ENCODE measurements around the gene ANAPC10.
A peak's percentile ranks its signal among the peaks of the same experiment; 100 is the strongest.
"Not testable (repeated sequence)": the region's sequence is repeated elsewhere in the genome, so short reads cannot be mapped to it uniquely, and the experiment has no call there.

Gene ANAPC10

DNA sequence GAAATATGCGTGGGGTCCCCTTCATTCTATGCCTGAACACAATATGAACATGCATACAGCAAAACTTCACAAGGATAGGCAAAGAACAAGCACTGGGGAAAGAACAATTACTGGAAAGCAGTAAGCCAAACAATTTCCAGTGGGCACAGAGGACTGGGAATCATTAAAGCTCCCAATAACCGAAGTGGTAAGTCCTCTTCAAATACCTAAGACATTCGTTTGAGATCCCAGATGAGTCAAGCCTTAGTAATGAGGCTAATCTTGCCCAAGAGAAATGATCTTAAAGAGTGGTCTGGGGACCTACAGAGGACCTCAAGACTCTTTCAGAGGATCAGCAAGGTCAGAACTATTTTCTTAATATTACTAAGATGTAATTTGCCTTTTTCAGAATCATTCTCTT lies 28.6 kb downstream of the ANAPC10 start:
- no peak for DNase-seq

- DNase-seq = no peak
Measured at GRCh38 chr4:145066063-145066501, 31.9 kb downstream of the ANAPC10 start.

DNA sequence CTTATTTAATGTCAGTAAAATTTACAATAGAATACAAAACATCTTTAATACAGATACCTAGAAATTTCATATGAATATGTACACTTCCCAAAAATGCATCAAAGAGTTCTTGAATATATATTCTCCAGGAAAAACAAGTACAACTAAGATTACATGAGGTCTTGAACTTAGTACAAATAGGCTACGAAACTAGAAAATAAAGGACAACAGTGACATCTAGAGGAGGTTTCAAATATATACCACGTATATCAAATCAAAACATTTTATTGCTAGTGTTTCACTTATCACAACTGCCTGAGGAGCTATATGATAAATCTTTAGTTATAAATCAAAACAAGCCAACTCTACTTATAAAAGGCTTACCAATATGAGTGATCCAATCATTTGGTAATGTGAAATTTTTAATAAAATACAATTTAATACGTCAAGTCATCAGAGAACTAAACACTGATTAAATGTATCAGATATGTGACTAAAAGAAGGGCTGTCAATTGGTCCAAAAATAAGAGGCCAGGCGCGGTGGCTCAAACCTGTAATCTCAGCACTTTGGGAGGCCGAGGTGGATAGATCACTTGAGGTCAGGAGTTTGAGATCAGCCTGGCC lies 36.6 kb downstream of the ANAPC10 start:
- DNase-seq = no peak

- DNase-seq = no peak
Measured at GRCh38 chr4:145058256-145058655, 39.7 kb downstream of the ANAPC10 start.

- no peak for DNase-seq
Measured at GRCh38 chr4:145056325-145057130, 41.5 kb downstream of the ANAPC10 start.

DNA sequence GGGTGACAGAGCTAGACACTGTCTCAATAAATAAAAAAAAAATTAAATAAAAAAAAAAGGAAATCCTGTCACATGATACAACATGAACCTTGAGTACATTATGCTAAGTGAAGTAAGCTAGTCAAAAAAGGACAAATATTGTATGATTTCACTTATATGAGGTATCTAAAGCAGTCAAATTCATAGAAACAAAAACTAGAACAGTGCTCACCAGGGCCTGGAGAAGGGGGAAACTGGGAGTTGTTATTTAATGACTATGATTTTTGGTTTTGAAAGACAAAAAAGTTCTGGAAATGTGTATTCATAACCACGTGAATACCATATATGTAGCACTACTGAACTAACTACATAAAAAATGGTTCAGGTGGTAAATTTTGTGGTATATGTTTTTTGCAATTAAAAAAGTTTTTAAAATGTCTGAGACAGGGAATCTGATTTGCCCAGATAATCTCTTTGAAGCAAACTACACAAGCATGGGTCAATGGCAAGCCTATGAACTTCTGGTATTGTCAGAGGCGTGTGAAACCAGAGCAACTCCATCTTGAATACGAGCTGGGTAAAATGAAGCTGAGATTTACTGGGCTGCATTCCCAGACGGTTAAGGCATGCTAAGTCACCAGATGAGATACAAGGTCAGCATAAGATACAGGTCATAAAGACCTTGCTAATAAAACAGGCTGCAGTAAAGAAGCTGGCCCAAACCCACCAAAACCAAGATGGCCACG lies 42.3 kb downstream of the ANAPC10 start:
- no peak for DNase-seq

DNA sequence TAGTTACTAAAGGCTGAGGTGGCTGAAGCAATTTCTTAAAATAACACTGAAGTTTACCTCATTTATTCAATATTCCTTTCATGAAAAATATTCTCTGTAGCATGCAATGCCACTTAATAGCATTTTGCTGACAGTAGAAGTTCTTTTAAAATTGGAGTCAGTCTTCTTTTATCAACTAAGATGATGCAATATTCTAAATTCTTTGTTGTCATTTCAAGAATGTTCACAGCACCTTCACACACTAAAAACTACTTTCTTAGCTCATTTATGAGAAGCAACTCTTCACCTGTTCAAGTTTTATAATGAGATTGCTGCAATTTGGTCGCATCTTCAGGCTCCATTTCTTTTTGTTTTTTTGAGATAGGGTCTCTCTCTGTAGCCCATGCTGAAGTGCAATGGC lies 48.8 kb downstream of the ANAPC10 start:
- DNase-seq = no peak

- no peak for DNase-seq
Measured at GRCh38 chr4:145048817-145049216, 49.2 kb downstream of the ANAPC10 start.

- no peak for DNase-seq
Measured at GRCh38 chr4:145047151-145047550, 50.8 kb downstream of the ANAPC10 start.

GRCh38 chr4:145045180-145045579 lies 52.8 kb downstream of the ANAPC10 start:
- no peak for DNase-seq

GRCh38 chr4:145044341-145044740 lies 53.7 kb downstream of the ANAPC10 start:
- no peak for DNase-seq

GRCh38 chr4:145043306-145043705 lies 54.7 kb downstream of the ANAPC10 start:
- no peak for DNase-seq

DNA sequence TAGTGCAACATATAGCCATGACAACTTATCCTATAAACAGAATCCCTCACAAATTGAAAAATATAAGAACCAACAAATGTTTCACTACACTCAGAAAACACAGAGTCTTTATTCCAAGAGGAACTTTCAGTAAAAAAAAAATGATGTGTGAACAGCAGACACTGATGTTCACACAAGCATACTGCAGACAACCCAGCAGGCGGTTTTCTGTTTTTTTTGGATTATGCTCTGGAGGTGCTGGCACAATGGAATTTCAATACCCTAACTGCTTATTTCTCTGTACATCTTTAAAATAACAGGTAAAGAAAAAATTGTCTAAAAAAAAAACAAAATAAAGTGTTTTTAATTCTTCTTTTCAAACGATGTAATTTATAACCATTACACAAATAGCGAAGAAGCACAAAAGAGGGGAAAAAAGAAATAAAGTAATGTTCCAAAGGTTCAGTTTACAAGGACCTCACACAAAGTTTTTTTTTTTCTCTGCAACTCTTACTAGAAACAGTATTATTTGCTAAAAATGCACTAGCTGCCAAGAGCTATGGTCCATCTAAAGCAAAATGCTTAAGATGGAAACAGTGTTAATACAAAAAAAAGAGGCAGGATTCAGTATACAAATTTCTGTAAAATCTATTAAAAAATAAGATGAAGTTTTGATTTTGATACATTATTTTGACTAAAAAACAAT lies 55.3 kb downstream of the ANAPC10 start:
- no peak for DNase-seq

DNA sequence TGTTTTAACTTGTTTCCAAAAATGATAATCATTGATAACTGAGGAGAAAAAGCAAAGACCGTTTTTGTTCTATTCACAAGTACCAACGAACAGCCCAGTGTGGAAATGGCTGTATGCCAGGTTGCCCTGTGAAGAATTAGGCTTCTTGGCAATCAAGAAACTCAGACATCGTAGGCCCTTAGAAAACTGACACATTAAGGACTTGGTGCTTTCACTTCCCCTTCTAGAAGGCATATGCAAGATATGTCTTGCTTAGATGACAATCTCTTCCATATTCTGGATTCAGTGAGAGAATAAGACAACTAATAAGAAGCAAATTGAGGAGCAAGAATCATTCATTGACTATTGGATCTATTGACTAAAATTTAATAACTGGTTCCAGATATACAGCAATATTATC lies 56.6 kb downstream of the ANAPC10 start:
- DNase-seq = no peak

DNA sequence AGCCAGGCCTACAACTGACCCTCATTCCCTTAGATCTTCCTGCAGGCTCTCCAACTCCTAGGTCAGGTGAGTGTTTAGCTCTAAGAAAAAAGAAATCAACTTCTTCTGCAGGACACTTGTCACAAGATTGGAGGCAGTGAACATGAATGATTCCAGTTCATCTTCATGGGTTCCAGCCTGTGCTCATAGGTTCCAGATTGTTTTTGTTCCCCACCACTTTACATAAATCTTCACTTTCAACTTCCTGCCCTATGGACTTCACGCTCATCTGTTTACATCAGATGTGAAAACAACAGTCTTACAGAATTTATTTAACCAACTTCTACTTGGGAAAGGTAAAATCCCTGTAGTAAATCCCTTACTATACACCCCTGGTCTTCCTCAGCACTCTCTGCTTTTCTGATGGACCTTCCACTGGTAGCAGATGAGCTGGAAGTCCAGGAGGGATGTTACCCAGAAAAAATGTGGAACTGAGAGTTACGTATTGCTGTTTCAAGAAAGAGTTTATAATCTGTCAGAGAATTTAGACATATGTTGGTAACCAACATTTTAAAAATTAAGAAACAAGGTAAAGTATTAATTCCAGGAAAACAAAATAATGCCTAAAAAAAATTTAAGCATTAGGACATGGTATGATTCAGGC lies 62.4 kb downstream of the ANAPC10 start:
- DNase-seq = no peak

- DNase-seq = peak; percentile 58
Measured at GRCh38 chr4:145034727-145035211, 63.2 kb downstream of the ANAPC10 start.

DNA sequence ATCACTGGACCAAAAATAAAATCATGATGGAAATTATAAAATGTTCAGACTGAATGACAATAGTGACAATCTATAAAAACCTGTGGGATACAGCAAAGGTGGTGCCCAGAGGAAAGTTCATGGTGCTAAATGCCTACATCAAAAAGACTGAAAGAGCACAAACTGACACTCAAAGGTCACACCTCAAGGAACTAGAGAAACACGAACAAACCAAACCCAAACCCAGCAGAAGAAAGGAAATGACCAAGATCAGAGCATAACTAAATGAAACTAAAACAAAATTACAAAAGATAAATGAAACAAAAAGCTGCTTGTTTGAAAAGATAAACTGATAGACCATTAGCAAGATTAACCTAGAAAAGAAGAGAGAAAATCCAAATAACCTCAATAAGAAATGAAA lies 78.7 kb downstream of the ANAPC10 start:
- no peak for DNase-seq

DNA sequence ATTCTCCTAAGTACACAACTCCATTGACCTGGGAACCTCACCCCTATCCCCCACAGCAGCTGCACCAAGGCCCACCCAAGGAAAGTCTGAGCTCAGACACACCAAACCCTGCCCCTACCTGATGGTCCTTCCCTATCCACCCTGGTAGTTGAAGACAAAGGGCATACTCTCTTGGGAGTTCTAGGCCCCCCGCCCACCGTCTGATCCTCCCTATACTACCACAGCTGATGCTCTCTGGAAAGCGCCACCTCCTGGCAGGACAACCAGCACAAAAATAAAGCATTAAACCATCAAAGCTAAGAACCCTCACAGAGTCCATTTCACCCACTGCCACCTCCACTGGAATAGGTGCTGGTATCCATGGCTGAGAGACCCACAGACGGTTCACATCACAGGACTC lies 83.6 kb downstream of the ANAPC10 start:
- DNase-seq = no peak

GRCh38 chr4:145012841-145013240 lies 85.2 kb downstream of the ANAPC10 start:
- no peak for DNase-seq

- DNase-seq = no peak
Measured at GRCh38 chr4:145011636-145012035, 86.4 kb downstream of the ANAPC10 start.

- DNase-seq = not testable (repeated sequence)
Measured at GRCh38 chr4:145010315-145010714, 87.7 kb downstream of the ANAPC10 start.

GRCh38 chr4:145003675-145004074 lies 94.3 kb downstream of the ANAPC10 start:
- no peak for DNase-seq

DNA sequence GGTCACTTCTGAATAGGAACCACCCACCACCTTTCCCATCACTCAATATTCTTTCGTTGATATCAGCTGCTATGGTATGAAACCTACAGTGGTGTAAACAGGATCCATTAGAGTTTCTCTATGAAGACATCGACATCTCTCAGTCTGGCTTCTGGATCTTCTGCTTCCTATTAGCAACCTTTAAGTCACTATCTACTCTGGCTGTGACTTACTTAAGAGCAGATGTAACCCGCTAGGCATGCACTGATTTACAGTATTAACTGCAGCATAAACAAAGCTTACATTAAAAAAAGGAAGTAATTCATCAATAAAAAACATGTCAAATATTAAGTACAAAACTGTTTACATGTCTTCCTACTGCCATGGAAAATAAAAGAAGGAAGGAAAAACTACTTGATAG lies 96.4 kb downstream of the ANAPC10 start:
- no peak for DNase-seq
